ENCODE results near the gene TRPV5. TPM values are rescaled to one million over a fixed set of nuclear protein-coding genes. Genes with fewer than 3 reads are reported as not detected.

The TRPV5 gene
- total and polyA plus RNA-seq, 2 of the 8 experiments (the other 6 are each of a cell fraction or from before 2014, with no cell fraction given), result 0.03 TPM; not detected in 1

DNA sequence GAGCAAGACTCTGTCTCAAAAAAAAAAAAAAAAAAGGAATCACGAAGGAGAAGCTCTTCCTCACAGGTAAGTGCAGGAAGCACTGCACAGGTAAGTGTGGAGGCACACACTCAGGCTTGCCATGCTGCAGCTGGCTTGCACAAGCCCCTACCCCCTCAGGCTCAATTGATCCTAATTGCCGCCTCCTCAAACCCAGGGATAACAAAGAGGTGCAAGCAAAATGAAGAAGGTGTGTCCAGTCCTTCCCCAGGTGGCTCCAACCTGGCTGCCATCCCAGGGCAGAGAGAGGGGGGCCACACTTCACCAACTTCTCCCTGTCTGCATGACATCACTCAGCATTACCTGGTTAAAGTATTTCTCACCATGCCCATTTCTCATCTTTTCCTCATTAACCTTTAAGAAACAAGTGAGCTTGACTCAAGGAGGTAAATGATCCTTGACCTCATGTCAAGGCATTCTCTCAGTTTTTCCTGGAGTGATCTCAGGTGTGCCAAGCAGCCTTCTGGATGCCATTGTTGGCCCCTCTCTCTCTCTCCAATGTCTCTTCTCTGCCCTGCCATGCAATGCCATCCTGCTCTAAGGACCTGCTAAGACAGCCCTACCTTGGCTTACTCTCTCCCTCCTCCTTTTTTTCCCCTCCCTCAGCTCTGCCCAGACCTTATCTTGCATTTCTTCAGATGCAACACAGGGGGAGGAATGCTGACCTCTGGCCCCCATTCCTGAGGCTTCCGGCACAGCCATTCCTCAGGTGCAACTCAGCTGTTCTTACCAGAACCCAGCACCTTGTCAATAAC, 35.0 kb downstream of the TRPV5 start (continued):
- no peak for TF ChIP-seq YY1 (IDR thresholded peaks at IDR 0.05; ENCODE audit: low read depth, low read length)
- no peak for TF ChIP-seq ZNF274 (IDR thresholded peaks at IDR 0.05; ENCODE audit: borderline replicate concordance, extremely low read depth, low read length)
- TF ChIP-seq CEBPB (IDR thresholded peaks at IDR 0.05; ENCODE audit: low read depth, low read length), result no peak

All from H1 (cell line).